NCI-H2081 (cell line): ENCODE results near the gene CLCN6.
A peak's percentile ranks its signal among the peaks of the same experiment; 100 is the strongest.

ENCODE experiments used
- DNase-seq, 2 experiments: peaks; one replicate each; lab custom pipeline; 2025; lab: John Stamatoyannopoulos, UW

Gene CLCN6

DNA sequence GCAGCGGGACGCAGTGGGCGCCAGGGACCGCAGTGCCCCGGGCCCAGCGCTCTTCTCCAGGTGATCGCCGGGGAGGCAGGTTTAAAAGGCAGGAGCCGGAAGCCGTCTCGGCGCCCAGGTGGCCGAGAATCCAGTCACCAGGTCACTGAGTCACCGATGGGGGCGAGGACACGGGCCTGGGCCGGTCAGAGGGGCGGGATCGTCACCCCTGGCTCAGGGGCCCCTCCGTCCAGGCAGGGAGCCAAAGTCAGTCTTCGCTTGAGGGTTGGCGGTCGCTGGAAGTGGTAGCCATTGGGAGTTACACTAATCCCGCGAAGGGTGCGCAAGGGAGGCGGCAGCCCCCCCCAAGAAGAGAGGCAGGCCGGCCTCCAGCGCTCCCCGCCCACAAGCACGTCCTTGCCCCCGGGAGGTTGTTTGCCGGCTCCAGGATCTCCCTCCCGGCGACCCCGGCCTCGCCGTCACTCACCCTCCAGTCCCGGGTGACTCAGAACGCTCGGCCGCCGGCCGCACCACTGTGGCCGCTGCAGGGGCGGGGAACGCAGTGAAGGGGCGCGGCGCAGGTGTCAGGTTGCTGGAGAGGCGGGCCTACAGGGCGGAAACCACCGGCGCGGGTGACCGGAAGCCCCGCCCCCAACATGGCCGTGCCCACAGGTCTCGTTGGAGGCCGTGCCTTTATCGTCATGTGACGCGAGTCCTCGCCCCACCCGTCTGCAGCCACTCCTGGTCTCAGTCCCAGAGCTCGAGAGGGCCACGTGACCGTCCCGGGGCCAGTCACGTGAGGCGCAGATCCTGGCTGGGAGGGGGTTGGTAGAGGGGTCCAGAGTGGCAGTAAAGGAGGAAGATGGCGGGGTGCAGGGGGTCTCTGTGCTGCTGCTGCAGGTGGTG lies at the start of gene CLCN6, which contains the start of gene MTHFR:
CLCN6 (plus strand) TSS at position 770 of the 885 bp plus-strand sequence; CDS start at position 842, 72 bp downstream.
MTHFR (minus strand) TSS at position 543 of the 885 bp plus-strand sequence. CDS start 2,848 bp downstream, outside the sequence.
- DNase-seq = peak; percentile 98 to 99

GRCh38 chr1:11757047-11757446 lies 48.9 kb upstream of the CLCN6 start:
- DNase-seq = no peak

- DNase-seq = no peak
Measured at GRCh38 chr1:11759791-11760190, 46.2 kb upstream of the CLCN6 start.

- DNase-seq = no peak
Measured at GRCh38 chr1:11761285-11761684, 44.7 kb upstream of the CLCN6 start.

DNA sequence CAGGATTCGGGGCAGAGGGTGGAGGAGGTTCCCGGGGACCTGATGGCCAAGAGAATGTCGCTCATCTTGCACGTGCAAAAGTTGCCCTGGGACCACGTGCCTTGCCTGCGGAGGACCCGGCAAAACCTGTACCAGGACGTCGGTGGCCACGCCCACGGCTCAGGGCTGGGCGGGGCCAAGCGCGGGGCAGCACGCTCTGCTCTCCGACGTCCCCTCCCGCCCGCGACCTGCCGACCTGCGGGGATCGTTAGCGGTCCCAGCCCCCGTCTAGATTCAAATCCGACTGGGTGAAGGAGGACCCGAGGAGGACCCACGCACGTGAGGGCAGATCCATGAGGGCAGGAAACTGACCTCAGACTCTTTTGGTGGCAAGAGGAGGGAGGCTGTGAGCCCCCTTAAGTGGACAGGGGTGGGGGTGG lies 44.0 kb upstream of the CLCN6 start, which contains the start of gene C1orf167:
C1orf167 (plus strand) TSS at position 206 of the 419 bp plus-strand sequence. CDS start 2,208 bp downstream, outside the sequence.
- no peak for DNase-seq

- no peak for DNase-seq
Measured at GRCh38 chr1:11764115-11764514, 41.9 kb upstream of the CLCN6 start.

DNA sequence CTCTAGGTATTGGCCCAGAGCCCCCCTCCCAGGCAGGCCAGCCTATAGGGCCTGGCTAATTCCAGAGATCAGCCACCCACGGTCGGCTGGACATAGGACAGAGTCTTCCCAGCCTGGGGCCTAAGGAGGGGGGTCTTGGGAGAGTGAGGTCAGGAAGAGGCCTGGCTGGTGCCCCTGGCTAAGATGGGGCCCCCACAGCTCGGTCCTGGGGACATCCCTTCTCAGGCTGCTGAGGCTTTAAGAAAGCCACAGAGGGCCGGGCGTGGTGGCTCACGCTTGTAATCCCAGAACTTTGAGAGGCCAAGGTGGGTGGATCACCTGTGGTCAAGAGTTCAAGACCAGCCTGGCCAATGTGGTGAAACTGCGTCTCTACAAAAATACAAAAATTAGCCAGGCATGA lies 41.5 kb upstream of the CLCN6 start:
- no peak for DNase-seq

GRCh38 chr1:11765661-11766428 lies 40.1 kb upstream of the CLCN6 start:
- no peak for DNase-seq

- DNase-seq = no peak
Measured at GRCh38 chr1:11766429-11766776, 39.6 kb upstream of the CLCN6 start.

DNA sequence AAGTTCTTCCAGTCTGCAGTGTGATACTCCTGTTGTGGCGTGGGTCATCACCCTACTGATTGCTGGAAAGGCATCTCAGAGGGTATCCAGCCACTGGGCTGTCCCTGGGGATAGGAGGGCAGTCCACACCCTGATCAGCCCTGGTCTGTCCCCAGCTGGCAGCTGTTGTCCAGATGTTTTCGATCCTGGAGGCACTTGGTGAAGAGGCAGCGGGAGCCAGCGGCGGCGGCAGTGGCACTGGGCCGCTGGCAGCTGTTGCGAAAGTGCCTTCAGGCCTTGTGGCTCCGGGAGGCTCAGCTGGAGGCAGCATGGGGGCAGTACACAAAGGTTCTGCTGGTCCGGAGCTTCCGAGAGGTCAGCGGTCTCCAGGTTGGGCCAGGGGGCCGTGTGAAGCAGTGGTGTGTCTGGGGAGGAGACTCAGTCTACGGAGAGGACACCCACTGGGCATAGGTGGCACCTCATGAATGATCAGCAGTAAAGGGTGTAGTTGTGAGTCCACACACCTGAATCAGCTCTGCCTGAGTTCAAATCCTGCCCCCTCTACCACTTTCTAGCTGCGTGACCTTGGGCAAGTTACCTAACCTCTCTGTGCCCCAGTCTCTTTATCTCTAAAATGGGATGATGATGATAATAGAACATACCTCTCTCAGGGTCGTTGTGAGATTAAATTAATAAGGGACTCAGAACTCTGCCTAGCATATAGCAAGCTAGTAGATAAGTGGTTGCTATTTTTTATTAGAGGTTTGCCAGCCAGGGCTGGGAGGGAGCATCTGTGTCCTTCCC lies 37.9 kb upstream of the CLCN6 start:
- DNase-seq = no peak

- DNase-seq = no peak
Measured at GRCh38 chr1:11768821-11769220, 37.2 kb upstream of the CLCN6 start.

DNA sequence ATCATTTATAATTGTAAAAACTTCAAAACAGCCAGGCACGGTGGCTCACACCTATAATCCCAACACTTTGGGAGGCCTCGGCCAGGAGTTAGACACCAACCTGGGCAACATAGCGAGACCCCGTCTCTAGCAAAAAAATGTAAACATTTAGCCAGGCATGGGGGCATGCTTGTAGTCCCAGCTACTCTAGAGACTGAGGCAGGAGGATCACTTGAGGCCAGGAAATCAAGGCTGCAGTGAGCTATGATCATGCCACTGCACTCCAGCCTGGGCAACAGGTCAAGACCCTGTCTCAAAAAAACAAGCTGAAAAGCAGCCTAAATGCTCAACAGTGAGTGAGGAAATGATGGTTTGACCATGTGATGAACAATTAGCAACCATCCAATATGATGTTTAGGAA lies 36.7 kb upstream of the CLCN6 start:
- DNase-seq = no peak

DNA sequence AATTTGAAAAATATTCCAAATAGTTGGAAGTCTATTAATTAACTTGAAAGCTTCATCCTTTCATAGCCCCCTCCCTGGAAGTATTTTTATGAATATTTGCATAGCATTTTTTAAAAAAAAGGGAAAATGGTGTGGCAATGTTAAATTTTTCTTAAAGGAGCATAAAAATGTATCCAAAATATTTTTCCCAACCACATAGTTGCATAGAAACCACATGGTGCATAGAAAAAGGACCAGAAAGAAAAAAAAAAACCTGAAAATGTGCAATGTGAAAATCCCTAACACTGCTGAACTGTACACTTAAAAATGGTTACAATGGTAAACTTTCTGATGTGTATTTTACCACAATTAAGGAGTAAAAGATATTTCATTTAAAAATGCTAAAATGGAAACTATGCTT lies 36.0 kb upstream of the CLCN6 start:
- DNase-seq = no peak

DNA sequence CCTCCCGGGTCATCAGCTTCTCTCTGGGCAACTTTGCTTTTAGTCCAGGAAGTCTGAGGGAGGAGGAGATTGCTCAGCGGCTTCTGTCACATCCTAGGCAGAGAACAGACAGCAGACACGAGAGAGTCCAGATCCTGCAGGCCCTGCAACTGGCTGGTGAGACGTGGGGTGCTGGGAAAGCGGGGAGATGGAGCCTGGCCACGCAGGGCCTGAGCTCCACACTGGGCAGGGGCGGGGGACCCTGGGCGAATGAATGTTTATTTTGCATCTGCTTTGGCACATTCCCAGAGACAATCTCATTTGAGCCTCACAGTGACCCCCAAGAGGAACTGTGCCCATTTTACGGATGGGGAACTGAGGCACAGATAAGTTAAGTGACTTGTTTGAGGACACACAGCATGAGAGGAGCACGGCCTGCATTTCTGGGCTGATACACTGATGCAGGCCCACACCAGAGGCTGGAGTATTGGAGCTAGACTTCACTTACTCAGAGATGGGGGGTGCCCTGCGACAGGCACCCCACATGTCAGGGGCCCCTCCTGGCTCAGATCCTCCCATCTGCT lies 34.4 kb upstream of the CLCN6 start:
- no peak for DNase-seq

- DNase-seq = no peak
Measured at GRCh38 chr1:11772458-11772857, 33.5 kb upstream of the CLCN6 start.

GRCh38 chr1:11774753-11775152 lies 31.2 kb upstream of the CLCN6 start:
- no peak for DNase-seq

- no peak for DNase-seq
Measured at GRCh38 chr1:11777658-11778322, 28.2 kb upstream of the CLCN6 start.

DNA sequence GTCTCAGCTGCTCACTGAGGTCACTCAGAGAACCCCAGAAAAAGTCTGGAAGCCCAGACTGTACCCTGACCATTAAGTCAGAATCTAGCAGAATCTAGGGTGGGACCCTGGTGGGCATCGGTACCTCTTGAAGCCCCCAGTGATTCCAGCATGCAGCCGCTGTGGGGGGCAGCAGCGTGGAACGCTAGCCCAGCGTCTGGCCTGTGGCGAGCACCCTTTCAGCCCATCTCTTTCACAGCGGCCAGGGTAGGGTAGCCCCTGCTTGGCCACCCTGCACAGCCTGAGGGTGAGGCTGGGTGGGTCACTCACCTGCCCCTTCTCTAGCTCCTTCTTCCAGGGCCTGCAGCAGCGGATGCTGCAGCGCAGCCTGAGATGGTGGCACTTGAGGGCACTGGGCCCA lies 27.7 kb upstream of the CLCN6 start:
- DNase-seq = no peak

DNA sequence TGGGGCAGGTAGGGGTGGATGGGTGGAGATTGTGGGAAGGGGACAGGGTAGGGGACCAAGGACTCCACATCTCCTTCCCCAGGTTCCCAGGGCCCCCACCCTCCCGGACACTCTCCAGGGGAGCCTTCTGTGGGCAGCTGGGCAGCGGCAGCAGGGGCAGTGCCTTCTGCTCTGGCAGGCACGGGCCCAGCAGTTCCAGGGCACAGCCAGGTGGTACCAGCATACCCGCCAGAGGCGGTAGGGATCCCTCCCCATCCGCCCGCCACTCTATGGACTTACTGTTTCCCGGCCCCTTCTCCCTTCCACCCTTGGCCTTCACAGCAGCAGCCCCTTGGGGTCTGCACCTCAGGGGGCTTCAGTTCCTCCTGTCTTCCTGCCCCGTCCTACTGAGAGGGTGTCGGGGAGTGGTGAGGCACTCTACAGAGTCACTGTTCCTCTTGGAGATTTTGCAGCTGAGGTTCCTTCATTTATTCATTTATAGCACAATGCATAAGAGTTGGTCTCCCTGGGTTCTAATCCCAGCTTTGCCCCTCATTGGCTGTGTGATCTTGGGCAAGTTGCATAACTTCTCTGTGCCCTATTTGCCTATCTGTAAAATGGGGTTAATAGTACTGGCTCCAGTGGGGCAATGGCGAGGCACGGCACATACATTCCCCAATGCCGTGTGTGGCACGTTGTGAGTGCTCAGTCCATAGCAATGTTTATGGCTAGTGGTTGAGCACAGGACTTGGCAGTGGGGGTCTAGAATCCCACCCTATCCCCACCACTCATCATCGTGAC lies 27.0 kb upstream of the CLCN6 start:
- no peak for DNase-seq

DNA sequence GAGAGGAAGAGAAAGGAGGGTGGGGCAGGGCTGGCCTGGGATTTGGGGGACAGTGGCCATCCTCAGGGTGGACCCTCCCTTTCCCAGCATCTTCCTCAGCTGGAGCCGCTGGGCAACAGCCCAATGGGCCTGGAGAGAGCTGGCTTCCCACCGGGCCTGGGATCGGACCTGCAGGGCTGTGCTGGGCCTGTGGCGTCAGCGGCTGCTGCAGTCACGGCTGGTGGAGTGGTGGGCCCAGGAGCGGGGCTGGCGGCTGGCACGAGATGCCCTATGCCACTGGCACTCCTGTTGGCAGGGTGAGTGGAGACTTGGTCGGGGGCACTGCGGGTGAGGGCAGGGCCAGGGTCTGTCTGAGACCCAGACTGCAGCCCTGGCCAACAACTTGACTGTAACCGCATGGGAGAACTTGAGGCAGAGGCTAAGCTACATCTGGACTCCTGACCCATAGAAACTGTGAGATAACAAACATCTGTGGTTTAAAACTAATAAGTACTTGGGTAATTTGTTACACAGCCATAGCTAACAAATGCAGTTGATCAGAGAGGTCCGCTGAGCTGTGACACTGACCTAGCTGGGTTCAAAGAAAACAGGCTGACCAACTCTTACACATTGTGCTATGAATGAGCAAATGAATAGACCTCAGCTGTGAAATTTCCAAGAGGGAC lies 26.1 kb upstream of the CLCN6 start:
- DNase-seq = no peak
